GM18951 (cell line): Measurements from ENCODE around the gene KRTAP2-2.
"Not testable (repeated sequence)": the region's sequence is repeated elsewhere in the genome, so short reads cannot be mapped to it uniquely, and the experiment has no call there.

Experiments used
- POLR2A ChIP-seq: IDR thresholded peaks from 4 replicates; pipeline ENCODE4 v1.6.1; 2011; ENCODE audit warnings: mild to moderate bottlenecking; ENCODE audit not compliant: insufficient read length, insufficient read depth; ENCODE audit errors: extremely low read depth
- in situ Hi-C: fragments of 300-500 bp; cut with MboI; formaldehyde crosslinking; loops from one replicate; pipeline ENCODE4 v1.12.0; 2022; ENCODE audit warnings: low sequenced_read_pairs, mixed read lengths, inconsistent platforms; ENCODE audit not compliant: unreplicated experiment

Gene KRTAP2-2

GRCh38 chr17:41057547-41057946, 2.5 kb upstream of the KRTAP2-2 start:
- TF ChIP-seq POLR2A: no peak
- in situ Hi-C loops: no loop called here

GRCh38 chr17:41054556-41054955, 474 bp downstream of the KRTAP2-2 start:
- in situ Hi-C loops: not testable (repeated sequence)

- in situ Hi-C loops: no loop called here
- no peak for TF ChIP-seq POLR2A
Observed at GRCh38 chr17:41054025-41054424, 1.0 kb downstream of the KRTAP2-2 start.

GRCh38 chr17:41052566-41052965, 2.5 kb downstream of the KRTAP2-2 start:
- in situ Hi-C loops: no loop called here
- TF ChIP-seq POLR2A: no peak

GRCh38 chr17:41049110-41049509, 5.9 kb downstream of the KRTAP2-2 start:
- in situ Hi-C loops: no loop called here
- no peak for TF ChIP-seq POLR2A

- in situ Hi-C loops: no loop called here
- TF ChIP-seq POLR2A: no peak
Observed at GRCh38 chr17:41048441-41048840, 6.6 kb downstream of the KRTAP2-2 start.

GRCh38 chr17:41046735-41047465, 8.1 kb downstream of the KRTAP2-2 start, which contains the start of gene KRTAP2-1:
TSS of gene KRTAP2-1 (minus strand) at chr17:41047316. CDS start at chr17:41047267, 49 bp downstream.
- in situ Hi-C loops: not testable (repeated sequence)

- in situ Hi-C loops: no loop called here
- no peak for TF ChIP-seq POLR2A
Observed at GRCh38 chr17:41042953-41043352, 12.1 kb downstream of the KRTAP2-2 start.

GRCh38 chr17:41040783-41041571, 14.1 kb downstream of the KRTAP2-2 start, which contains the start of gene KRTAP1-1:
TSS of gene KRTAP1-1 (minus strand) at chr17:41041450. CDS start at chr17:41041397, 53 bp downstream.
- in situ Hi-C loops: not testable (repeated sequence)

GRCh38 chr17:41037853-41038350, 17.1 kb downstream of the KRTAP2-2 start:
- no peak for TF ChIP-seq POLR2A
- in situ Hi-C loops: no loop called here

GRCh38 chr17:41034346-41034935, 20.6 kb downstream of the KRTAP2-2 start, which contains the start of gene KRTAP1-3:
TSS of gene KRTAP1-3 (minus strand) at chr17:41034874. CDS start at chr17:41034821, 53 bp downstream.
- in situ Hi-C loops: not testable (repeated sequence)

GRCh38 chr17:41029633-41030245, 25.3 kb downstream of the KRTAP2-2 start, which contains the start of gene KRTAP1-4:
TSS of gene KRTAP1-4 (minus strand) at chr17:41030195. CDS start at chr17:41030078, 117 bp downstream.
- in situ Hi-C loops: no loop called here
- no peak for TF ChIP-seq POLR2A
